ENCODE data around the gene HBA1.

- TF ChIP-seq POLR2A (IDR thresholded peaks at IDR 0.05) = no peak
- TF ChIP-seq CTCF (IDR thresholded peaks at IDR 0.05 in 8 of 11, conservative IDR thresholded peaks at IDR 0.05 in 3 of 11) = no peak
These were observed 27.3 kb upstream of the HBA1 start for GRCh38 chr16:149024-149660.

All from spleen (tissue), 7 donors.